ENCODE data around the gene IGSF23.
"Not testable (repeated sequence)": the region's sequence is repeated elsewhere in the genome, so short reads cannot be mapped to it uniquely, and the experiment has no call there.

Gene IGSF23

DNA sequence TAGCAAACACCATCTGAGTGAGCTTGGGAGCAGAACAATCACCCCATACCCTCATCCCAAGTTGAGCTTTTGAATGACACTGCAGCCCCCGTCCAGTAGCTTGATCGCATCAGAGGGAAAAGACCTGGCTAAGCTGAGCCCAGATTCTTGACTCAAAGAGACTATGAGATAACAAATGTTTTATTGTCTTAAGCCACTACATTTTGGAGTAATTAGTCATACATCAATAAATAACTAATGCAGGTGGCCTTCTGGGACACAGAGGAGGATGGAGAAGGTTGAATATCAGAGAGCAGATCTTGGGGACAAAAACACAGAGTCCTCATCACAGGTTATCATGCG, 24.6 kb upstream of the IGSF23 start:
- no peak for DNase-seq

- DNase-seq: no peak
Measured at GRCh38 chr19:44590245-44591059, 22.9 kb upstream of the IGSF23 start.

DNA sequence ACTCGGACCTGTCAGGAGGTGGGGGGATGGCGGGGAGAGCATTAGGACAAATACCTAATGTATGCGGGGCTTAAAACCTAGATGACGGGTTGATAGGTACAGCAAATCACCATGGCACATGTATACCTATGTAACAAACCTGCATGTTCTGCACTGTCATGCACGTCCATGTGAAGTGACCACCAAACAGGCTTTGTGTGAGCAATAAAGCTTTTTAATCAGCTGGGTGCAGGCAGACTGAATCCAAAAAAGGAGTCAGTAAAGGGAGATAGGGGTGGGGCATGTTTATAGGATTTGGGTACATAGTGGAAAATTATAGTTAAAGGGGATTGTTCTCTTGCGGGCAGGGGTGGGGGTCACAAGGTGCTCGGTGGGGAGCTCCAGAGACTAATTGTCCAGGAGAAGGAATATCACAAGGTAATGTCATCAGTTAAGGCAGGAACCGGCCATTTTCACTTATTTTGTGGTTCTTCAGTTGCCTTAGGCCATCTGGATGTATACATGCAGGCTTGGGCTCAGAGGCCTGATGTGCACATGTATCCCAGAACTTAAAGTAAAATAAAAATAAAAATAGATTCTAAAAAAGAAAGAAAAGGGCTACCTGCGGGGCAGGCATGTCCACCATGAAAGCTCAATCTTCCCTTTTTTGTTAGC, 21.9 kb upstream of the IGSF23 start:
- not testable (repeated sequence) for DNase-seq

- DNase-seq: no peak
Measured at GRCh38 chr19:44592451-44592890, 20.9 kb upstream of the IGSF23 start.

DNA sequence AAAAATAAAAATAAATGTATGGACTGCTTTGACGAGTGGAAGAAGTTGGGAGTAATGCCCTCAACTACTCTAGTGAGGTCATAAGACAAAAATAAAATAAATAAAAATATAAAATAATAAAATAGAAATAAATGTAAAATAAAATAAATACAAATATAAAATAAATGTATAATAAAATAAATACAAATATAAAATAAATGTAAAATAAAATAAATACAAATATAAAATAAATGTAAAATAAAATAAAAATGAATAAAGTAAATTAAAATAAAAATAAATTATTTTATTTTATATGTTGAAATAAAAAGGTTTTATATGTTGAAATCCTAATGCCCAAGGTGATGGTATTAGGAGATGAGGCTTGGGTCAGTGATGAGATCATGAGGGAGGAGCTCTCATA, 20.1 kb upstream of the IGSF23 start:
- DNase-seq: no peak

- DNase-seq: not testable (repeated sequence)
Measured at GRCh38 chr19:44593866-44594266, 19.5 kb upstream of the IGSF23 start.

DNA sequence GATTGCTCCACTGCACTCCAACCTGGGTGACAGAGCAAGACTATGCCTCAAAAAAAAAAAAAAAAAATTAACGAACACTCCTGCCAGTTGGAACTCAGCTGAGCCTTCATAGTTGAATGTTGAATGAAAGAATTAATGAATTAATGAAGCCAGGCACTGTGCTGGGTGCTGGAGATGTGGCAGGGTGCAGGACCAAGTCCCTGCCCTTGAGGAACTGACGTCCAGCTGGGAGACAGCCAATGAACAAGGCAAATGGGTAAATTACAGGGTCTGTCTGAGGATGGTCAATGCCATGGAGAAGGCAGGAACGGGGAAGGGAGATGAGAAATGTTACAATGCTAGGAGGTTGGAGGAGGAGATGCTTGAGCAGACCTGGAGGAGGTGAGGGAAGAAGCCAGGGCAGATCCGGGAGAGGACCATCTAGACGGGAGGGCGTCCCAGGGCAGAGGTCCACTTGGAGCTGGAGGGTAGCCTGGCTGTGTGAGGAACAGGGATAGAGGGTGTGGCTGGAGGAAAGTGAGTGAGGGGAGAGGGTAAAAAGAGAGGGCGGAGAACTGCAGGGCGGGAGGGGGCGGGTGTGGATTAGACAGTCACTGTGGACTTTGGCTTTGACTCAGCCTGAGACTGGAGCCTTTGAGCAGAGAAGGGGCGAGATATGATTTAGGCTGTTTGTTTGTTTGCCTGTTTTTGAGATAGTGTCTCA, 16.8 kb upstream of the IGSF23 start:
- no peak for DNase-seq

GRCh38 chr19:44597131-44597491, 16.3 kb upstream of the IGSF23 start:
- no peak for DNase-seq

DNA sequence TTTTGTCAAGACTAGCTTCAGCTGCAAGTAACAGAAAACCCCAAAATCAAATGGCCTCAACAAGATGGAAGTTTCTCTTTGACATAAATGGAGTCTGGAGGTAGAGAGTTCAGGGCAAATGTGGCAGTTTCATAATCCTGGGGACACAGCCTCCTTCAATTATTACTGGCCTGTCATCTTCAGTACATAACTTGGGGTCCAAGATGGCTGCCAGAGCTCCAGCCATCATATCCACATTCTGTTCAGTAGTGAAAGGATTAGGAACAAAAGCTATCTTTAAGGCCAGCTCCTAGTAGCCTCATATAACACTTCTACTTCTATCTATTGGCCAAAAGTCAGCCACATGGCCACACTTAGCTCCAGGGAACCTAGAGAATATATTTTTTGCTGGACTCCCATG, 15.0 kb upstream of the IGSF23 start:
- no peak for DNase-seq

DNA sequence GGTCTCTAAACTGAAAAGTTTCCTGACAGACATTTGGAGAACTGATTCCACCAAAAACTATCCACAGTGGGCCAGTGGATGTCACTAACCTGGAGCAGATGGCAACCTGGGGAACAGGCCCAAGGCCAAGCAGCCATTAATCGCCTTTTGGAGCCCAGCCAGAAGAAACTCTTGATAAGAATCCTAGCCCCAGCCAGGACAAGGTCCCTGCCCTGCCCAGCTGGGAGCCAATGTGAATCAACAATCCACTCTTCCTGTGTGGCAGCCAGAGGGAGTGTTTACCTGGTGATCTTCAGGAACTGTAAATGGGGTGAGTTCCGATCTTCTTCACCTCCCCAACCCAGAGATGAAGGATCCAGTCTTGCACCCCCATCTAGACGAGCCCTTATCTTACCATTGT, 14.5 kb upstream of the IGSF23 start:
- no peak for DNase-seq

DNA sequence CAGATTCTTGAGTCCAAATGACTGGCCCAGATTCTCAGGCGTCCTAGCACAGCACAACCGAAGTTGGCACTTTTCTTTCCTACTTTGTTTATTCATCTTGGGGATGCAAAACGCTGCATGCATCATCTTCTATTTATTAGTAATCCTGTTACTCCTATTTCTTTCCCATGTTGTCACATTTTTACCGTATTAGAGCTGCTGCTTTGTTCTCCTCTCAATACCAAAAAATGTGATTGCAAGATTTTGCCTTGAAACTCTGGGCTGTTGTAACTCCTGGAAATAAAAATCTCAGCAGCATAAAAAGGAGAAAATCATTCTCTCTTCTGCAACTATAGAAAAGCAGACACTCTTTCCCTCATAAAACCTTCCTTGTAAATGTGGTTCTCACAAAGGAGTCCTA, 12.9 kb upstream of the IGSF23 start:
- DNase-seq: no peak

DNA sequence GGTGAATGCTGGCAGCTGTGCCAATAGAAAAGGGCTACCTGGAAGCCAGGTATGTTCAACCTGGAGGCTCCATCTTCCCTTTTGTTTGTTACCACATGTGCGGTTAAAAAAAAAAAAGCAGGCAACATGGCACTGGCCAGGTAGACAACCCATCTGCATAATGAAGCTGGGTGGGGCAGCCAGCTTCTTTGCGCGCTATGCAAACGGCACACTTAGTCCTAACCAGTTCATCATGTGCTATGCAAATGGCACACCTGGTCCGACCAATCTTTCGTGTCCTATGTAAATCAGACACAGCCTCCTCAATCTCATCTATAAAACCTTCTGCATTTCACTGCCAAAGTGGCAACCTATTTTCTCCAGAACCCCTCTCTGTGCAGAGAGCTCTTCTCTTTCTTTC, 11.3 kb upstream of the IGSF23 start:
- peak; percentile 87 for DNase-seq

GRCh38 chr19:44603201-44603945, 10.0 kb upstream of the IGSF23 start:
- no peak for DNase-seq

DNA sequence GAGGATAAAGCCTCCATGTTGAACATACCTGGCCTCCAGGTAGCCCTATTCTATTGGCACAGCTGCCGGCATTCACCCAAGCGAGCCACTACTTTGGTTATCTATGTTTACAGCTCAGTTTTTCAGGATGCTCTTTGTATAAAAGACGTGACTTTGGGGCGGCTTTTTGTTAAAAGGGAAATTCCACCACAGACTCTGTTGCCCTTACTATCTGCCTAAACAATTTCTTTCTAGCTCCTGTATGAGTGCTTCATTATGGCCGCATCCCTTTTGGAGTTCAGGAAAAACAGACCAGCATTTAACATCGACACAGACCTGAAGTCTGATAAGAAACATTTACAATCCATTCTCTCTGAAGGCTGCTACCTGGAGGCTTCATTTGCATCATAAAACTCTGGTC, 9.1 kb upstream of the IGSF23 start:
- no peak for DNase-seq

GRCh38 chr19:44605547-44605946, 7.8 kb upstream of the IGSF23 start:
- no peak for DNase-seq

- no peak for DNase-seq
Measured at GRCh38 chr19:44607049-44607448, 6.3 kb upstream of the IGSF23 start.

DNA sequence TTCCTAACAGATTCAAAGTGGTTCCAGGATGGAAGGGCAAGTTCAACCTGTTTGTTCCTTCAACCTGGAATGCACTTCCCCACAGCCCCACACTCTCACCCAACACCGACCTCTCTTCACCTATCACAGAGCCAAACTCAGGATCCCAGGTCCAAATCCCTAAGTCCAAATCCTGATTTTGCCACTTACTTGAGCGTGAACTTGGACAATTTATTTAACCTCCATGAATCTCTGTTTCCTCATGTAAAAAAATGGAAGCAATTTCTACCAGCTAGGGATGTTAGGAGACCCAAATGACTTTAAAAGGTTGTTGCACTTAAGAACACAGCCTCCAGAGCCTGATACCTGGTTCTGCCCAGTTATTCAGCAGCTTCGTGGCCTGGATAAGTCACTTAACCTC, 5.4 kb upstream of the IGSF23 start:
- no peak for DNase-seq

DNA sequence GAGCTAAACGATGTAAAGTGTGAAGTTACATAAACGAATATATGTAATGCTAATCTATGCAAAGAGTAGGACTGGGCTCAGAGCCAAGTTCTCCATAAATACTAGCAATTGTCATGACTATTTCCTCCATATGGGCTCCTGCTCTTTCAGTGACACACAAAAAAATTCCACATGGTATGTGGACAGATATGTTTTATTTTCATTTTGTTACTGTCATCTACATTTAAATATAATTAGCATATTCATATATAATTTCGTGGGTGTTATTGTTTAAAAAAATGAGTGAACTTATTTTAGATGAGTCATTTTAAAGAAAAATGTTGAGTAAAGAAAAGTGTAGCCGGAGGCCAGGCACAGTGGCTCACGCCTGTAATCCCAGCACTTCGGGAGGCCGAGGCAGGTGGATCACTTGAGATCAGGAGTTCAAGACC, 5.0 kb upstream of the IGSF23 start:
- peak; percentile 51 for DNase-seq

DNA sequence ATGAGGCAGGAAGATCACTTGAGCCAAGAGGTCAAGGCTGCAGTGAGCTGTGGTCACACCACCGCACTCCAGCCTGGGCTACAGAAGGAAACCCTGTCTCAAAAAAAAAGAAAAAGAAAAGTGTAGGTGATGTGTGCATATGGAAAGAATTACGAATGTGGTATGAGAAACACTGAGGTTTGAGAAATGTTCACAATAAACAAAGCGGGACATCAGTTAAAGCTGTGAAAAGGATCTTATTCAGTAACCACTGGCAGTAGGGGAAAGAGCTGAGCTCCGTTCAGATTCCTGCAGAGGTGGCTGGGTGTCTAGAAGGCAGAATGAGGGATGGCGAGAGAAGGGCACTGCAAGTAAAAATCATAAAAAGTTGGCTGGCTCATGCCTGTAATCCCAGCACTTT, 4.1 kb upstream of the IGSF23 start:
- no peak for DNase-seq

DNA sequence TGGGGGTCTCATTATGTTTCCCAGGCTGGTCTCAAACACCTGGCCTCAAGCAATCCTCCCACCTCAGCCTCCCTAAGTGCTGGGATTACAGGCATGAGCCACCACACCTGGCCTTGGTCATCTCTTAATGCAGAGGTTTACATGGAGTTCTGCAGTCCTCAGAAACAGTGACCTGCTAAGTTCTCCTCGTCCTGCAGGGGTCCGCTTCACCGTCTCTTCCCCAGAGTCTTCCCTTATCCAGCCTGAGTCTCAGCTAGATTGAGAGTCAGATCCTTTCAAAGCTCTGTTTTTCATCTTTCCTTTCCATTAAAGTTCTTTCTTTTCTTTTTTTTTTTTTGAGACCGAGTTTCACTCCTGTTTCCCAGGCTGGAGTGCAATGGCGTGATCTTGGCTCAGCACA, 2.9 kb upstream of the IGSF23 start:
- not testable (repeated sequence) for DNase-seq

DNA sequence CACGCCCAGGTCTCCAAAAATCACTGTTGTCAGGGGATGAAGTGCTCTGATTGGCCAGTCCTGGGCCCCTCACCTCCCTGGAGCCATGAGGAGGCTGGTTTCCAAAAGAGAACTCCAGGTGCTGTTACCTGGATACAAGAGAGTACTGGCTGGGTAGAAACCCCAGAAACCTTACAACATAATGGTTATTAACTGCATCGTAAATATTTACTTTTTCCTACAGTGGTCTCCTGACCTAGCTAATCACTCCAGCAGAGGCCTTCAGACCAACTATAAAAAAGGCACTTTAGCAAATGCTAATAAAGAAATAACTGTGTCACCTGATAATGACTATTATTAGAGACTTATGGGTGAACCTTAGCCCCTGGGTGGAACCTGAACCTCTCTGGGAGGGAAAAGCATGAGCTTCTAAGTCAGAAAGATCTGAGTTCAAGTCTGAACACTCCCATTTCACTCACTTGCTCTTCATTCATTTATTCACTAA, 1.5 kb upstream of the IGSF23 start:
- DNase-seq: peak; percentile 14

- no peak for DNase-seq
Measured at GRCh38 chr19:44614313-44614712, 950 bp downstream of the IGSF23 start.

DNA sequence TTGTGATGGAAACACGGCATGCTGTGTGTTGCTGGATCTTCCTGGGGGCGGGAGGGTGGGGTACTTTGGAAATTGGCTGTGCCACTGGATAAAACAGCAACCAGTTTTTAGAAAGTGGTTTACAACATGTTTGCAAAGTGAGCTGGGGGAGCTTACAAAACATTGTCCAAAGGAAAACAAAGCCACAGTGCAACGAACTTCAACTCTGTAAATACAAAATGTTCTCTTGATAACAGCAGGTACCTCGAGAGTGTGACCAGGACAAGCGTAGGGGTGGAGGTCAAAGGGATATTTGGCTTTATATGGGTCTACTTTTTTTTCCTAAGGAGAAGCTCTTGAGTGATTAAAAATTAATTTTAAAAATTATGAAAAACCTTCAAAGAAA, 2.5 kb downstream of the IGSF23 start:
- DNase-seq: no peak

Measured in NCI-H510A treated with DMSO at 0.1 percent for 48 hours (cell line).